Measurements from ENCODE around the gene CWF19L2. TPM values are rescaled to one million over a fixed set of nuclear protein-coding genes. Genes with fewer than 3 reads are reported as not detected.

Gene CWF19L2
- total and polyA plus RNA-seq, 10 donors: 7.4 to 35.7 (median 25.7) TPM

DNA sequence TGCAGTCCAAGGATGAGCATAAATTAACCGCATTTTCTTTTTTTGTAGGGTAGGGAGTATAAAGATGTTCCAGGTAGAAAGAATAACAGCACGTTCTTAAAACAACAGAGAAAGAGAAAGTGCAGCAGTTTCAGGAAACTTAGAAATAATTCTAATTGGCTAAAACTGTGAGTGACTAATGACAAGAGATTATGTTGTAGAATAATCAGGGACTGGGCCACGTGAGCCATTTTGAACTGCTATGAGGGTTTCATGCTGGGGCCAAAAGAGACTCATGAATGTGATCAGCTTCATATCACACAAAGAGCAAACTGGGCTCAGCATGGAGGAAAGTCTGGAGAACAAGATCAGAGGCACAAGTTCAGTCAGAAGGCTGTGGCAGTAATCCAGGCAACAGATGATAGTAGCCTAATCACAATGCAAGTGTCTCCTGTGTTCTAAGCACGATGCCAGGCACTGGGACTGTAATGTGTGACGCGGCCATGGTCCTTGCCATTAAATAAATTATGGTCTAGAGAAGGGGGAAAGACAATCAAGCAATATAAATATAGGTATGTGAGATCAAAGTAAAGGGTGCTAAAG is 17.9 kb downstream of the CWF19L2 start:
- Histone ChIP-seq H3K27me3 (replicated peaks in 1 of 7) (no peaks in the 10 kb centered on the region), H3K27ac (no peak overlapping the region), H3K4me1 (no peaks in the 10 kb centered on the region), H3K9me3 (no peaks in the 10 kb centered on the region), H3K36me3 (peaks cover 0 to 96% (median 53%) of the 10 kb centered on the region in 6 donors), H3K4me3 (no peak overlapping the region)
- intact Hi-C loops (cut with DNase I; ENCODE audit: low total_unique reads): no loop called here
- DNase-seq: no peak
- no peak for TF ChIP-seq CTCF (IDR thresholded peaks at IDR 0.05 in 8 of 11, conservative IDR thresholded peaks at IDR 0.05 in 3 of 11)
- TF ChIP-seq POLR2A (IDR thresholded peaks at IDR 0.05): no peak
- no peak for TF ChIP-seq POLR2AphosphoS5 (IDR thresholded peaks at IDR 0.05)
- WGBS, 5 donors: 80 to 95% (median 91%) methylated on average over 6 of the region's 6 CpGs

DNA sequence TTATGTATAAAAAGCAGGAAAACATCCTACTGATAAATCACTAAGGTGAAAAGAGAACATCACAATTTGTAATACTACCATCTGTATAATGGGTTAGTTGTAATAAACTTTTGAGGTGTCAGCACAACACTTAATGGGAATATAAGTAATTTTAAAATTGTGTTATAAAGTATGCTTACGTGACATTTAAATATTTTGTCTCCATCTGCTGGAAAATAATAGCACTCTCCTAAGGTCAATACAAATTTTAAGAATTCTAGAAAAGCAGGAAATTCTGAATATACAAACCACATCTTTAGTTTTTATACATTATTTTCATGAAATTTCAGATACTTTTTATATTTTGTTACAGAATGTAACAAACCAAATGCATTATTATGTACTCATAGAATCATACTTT is 19.5 kb downstream of the CWF19L2 start:
- Histone ChIP-seq H3K27ac (no peak overlapping the region), H3K4me1 (no peaks in the 10 kb centered on the region), H3K36me3 (peaks cover 0 to 93% (median 47%) of the 10 kb centered on the region in 6 donors), H3K4me3 (no peak overlapping the region), H3K27me3 (replicated peaks in 1 of 7) (no peaks in the 10 kb centered on the region), H3K9me3 (no peaks in the 10 kb centered on the region)
- WGBS, 5 donors: 44 to 98% (median 94%) methylated on average over 1 of the region's 1 CpG
- no peak for TF ChIP-seq CTCF (IDR thresholded peaks at IDR 0.05 in 8 of 11, conservative IDR thresholded peaks at IDR 0.05 in 3 of 11)
- TF ChIP-seq POLR2AphosphoS5 (IDR thresholded peaks at IDR 0.05): no peak
- TF ChIP-seq POLR2A (IDR thresholded peaks at IDR 0.05): no peak
- intact Hi-C loops (cut with DNase I; ENCODE audit: low total_unique reads): no loop called here
- no peak for DNase-seq

GRCh38 chr11:107430525-107430924 is 27.1 kb downstream of the CWF19L2 start:
- intact Hi-C loops (cut with DNase I; ENCODE audit: low total_unique reads): no loop called here
- WGBS, 5 donors: 79 to 94% (median 92%) methylated on average over 3 of the region's 3 CpGs
- Histone ChIP-seq H3K36me3 (peaks cover 0 to 88% (median 29%) of the 10 kb centered on the region in 6 donors), H3K9me3 (no peaks in the 10 kb centered on the region), H3K4me3 (no peak overlapping the region), H3K27ac (no peak overlapping the region), H3K4me1 (no peaks in the 10 kb centered on the region), H3K27me3 (replicated peaks in 1 of 7) (no peaks in the 10 kb centered on the region)
- TF ChIP-seq POLR2A (IDR thresholded peaks at IDR 0.05): no peak
- no peak for TF ChIP-seq CTCF (IDR thresholded peaks at IDR 0.05 in 8 of 11, conservative IDR thresholded peaks at IDR 0.05 in 3 of 11)
- TF ChIP-seq POLR2AphosphoS5 (IDR thresholded peaks at IDR 0.05): no peak
- no peak for DNase-seq

DNA sequence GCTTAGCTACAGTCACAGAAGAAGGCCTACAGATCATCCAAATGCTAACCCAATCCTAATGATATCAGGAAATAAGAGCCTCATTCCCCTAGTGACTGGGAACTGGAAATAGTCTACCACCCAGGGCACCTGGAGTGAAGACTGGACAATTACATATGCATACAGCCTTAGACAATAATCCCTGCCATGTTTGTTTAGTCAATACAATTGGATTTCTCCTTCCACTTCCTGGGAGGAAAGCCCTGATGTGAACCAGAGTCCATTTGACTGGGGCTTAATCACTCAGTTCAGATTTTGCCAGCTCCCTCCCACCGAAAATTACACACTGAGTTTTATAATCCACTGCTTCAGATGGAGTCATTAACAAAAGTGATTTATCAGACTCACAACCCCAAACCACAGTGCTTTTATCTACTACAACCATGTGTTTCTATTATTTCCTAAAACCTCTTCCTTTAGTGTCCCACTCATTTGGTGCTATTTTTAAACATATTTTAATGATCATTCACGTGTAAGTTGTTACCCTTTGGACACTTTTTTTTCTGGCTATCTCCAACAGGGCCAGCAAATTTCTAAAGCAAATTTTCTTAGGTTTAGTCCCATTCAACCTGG is 29.9 kb downstream of the CWF19L2 start:
- Histone ChIP-seq H3K27ac (no peak overlapping the region), H3K4me1 (no peaks in the 10 kb centered on the region), H3K4me3 (no peak overlapping the region), H3K9me3 (no peaks in the 10 kb centered on the region), H3K36me3 (peaks cover 0 to 76% (median 30%) of the 10 kb centered on the region in 6 donors), H3K27me3 (replicated peaks in 1 of 7) (no peaks in the 10 kb centered on the region)
- TF ChIP-seq POLR2AphosphoS5 (IDR thresholded peaks at IDR 0.05): no peak
- no peak for TF ChIP-seq POLR2A (IDR thresholded peaks at IDR 0.05)
- no peak for TF ChIP-seq CTCF (IDR thresholded peaks at IDR 0.05 in 8 of 11, conservative IDR thresholded peaks at IDR 0.05 in 3 of 11)
- WGBS, 5 donors: 33 to 55% (median 47%) methylated on average over 2 of the region's 2 CpGs
- DNase-seq: no peak
- intact Hi-C loops (cut with DNase I; ENCODE audit: low total_unique reads): no loop called here

Data from spleen (tissue), 11 donors.